Common myeloid progenitor, CD34-positive (primary cell): ENCODE measurements around the gene SIRT7.

ENCODE experiments used
- CTCF ChIA-PET: fragments of 350-600 bp; sonication (Branson Sonifier 250); formaldehyde crosslinking; loops from one replicate; lab custom pipeline; 2021; ENCODE audit warnings: antibody characterized with exemption; lab: Charles Lee
- POLR2A ChIA-PET: fragments of 350-600 bp; sonication (Branson Sonifier 250); formaldehyde crosslinking; loops from one replicate; lab custom pipeline; 2021; ENCODE audit warnings: antibody characterized with exemption; lab: Charles Lee
- DNase-seq, 3 donors: peaks; one replicate each; pipeline versions ENCODE4 v3.0.0 to v3.0.0-alpha.2; 2013
- H3K27ac ChIP-seq, 2 experiments: 1 replicate in 1 of 2; 2 replicates in 1 of 2; pipeline ENCODE4 v1.7.0; 2013; ENCODE audit warnings: inconsistent platforms in 2 of 2, low read length in 2 of 2, mild to moderate bottlenecking in 2 of 2, low read depth in 1 of 2, moderate library complexity in 1 of 2; ENCODE audit not compliant: severe bottlenecking in 2 of 2, insufficient read depth in 1 of 2, poor library complexity in 1 of 2
- H3K27me3 ChIP-seq, 5 experiments: replicated peaks in 2 of 5; 1 replicate in 3 of 5; 2 replicates in 2 of 5; pipeline versions ENCODE4 v1.6.1 to v1.7.0; 2013; ENCODE audit warnings: low read length in 4 of 5, mild to moderate bottlenecking in 2 of 5, moderate library complexity in 2 of 5, inconsistent platforms in 1 of 5; ENCODE audit not compliant: insufficient read depth in 5 of 5, control insufficient read depth in 4 of 5
- H3K36me3 ChIP-seq, 4 experiments: 1 replicate in 2 of 4; 2 replicates in 2 of 4; pipeline versions ENCODE4 v1.6.1 to v1.7.0; 2013; ENCODE audit warnings: low read length in 3 of 4, control low read depth in 1 of 4, mild to moderate bottlenecking in 1 of 4; ENCODE audit not compliant: control insufficient read depth in 4 of 4, insufficient read depth in 4 of 4
- H3K4me1 ChIP-seq, 4 experiments: 1 replicate in 3 of 4; 2 replicates in 1 of 4; pipeline versions ENCODE4 v1.6.1 to v1.7.1; 2013; ENCODE audit warnings: low read length in 3 of 4, mild to moderate bottlenecking in 3 of 4, control low read depth in 1 of 4, inconsistent platforms in 1 of 4, moderate library complexity in 1 of 4; ENCODE audit not compliant: control insufficient read depth in 4 of 4, insufficient read depth in 4 of 4; ENCODE audit errors: control extremely low read depth in 1 of 4
- H3K4me3 ChIP-seq, 7 experiments: 1 replicate in 4 of 7; 2 replicates in 3 of 7; pipeline versions ENCODE4 v1.5.1 to v1.7.0; 2013; ENCODE audit warnings: mild to moderate bottlenecking in 7 of 7, low read length in 6 of 7, moderate library complexity in 6 of 7, inconsistent platforms in 2 of 7, low read depth in 2 of 7, control low read depth in 1 of 7; ENCODE audit not compliant: insufficient read depth in 4 of 7, control insufficient read depth in 1 of 7; ENCODE audit errors: extremely low read depth in 1 of 7
- H3K9me3 ChIP-seq, 5 experiments: 1 replicate in 4 of 5; 2 replicates in 1 of 5; pipeline versions ENCODE4 v1.6.1 to v1.7.1; 2013; ENCODE audit warnings: low read length in 4 of 5, mild to moderate bottlenecking in 2 of 5, inconsistent platforms in 1 of 5, low read depth in 1 of 5, moderate library complexity in 1 of 5; ENCODE audit not compliant: control insufficient read depth in 4 of 5, insufficient read depth in 2 of 5; ENCODE audit errors: control extremely low read depth in 1 of 5
- WGBS: methylation state at CpG from one replicate; pipeline ENCODE4 v1.1.5; 2013; ENCODE audit not compliant: insufficient coverage; 5-methylcytosine and 5-hydroxymethylcytosine counted together

SIRT7 gene

DNA sequence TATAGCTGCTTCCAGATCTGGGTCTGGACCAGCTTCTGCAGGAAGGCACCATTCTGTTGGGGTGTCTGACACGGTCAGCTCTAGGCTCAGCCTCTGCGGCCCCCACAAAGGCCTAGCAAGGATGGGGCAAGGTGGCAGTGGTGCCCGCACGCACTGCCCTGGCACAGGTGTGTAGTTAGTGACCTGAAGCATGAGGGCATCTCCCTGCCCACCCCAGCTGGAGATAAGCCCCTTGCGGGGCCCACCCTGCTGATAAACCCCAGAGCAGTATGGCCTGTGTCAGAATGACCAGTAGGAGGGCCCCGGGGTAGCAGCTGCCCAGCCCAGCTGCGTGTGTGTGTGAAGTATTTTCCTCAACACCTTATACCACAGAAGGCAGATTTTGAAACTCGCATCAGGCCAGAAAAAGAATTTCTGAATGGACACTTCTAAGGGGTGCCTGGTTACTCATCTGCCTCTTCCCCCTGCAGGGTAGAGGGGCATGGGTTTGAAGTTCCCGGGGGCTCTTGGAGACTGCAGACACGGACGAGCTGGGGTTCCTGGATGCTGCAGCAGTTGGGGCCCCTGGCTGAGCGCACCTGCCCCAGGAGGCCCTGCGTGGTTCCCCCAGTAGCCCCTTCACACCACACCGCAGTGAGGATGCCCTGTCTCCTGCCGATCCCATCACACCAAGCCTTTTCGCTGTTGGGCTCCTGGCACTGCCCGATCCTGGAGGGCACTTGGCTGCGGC is 51.4 kb downstream of the SIRT7 start:
- CTCF ChIA-PET = interaction anchor here (0.8 to 3.8 kb wide), 5 partner anchors 12 to 111 kb away, joined by 3 to 10 read pairs (median 3); partner anchors contain the start of gene ASPSCR1
- Histone ChIP-seq H3K4me3 (peak overlapping the region in 2 of 7 experiments; percentile 4 to 42), H3K4me1 (peaks cover 0 to 57% (median 46%) of the 10 kb centered on the region in 4 experiments), H3K9me3 (no peaks in the 10 kb centered on the region), H3K36me3 (peaks cover 5 to 53% (median 27%) of the 10 kb centered on the region in 4 experiments), H3K27ac (peak overlapping the region in 1 of 2 experiments; percentile 58), H3K27me3 (no peaks in the 10 kb centered on the region)
- WGBS = 83% methylated on average over 16 of the region's 18 CpGs
- POLR2A ChIA-PET = interaction anchor here (0.6 to 1.6 kb wide), 7 partner anchors 8 to 88 kb away, joined by 3 to 4 read pairs (median 3); partner anchors contain the start of genes ALYREF, ANAPC11 and MAFG
- no peak for DNase-seq

DNA sequence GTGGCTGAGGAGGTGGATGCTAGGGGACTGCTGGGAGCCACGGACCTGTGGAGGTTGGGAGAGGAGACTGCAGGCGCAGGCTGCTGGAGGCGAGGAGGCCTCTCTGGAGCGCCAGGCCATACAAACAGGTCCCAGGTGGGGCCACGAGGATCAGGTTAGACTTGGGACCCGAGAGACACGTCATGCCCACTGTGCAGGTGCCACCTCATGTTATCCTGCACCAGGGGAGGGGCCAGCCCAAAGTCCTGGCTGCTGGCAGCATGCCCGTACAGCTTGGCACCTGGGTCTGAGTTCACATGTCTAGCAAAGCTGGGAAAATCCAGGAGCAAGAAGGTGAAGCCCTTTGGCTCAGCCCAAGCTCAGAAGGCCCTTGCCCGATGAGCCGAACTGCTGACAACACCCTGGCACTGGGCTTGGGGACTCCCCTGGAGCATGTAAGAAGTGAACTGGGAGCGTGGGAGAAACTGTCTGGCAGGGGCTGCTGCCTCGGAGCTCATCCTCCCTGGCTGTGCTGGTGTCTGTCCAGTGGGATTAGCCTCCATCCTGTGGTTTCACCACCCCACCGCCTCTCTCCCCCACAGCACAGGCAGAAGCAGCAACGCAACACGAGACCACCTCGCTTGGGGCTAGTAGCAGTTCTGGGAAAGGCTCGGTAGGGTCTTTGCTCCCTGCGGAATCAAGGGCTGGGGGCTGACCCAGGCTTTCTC is 52.1 kb downstream of the SIRT7 start:
- WGBS = 98% methylated on average over 16 of the region's 18 CpGs
- H3K27ac ChIP-seq = no peak overlapping the region
- POLR2A ChIA-PET = interaction anchor here (1.5 to 1.6 kb wide), 3 partner anchors 11 to 62 kb away, joined by 3 to 4 read pairs (median 4); partner anchors contain the start of genes ALYREF, ANAPC11 and MAFG
- no peak overlapping the region for H3K4me3 ChIP-seq
- CTCF ChIA-PET = interaction anchor here (0.9 to 1.4 kb wide), 2 partner anchors 11 to 59 kb away, joined by 3 read pairs; no protein-coding TSS in a partner anchor
- peak in 1 of 3 donors; percentile 29 for DNase-seq
- H3K36me3 ChIP-seq = peaks cover 5 to 53% (median 27%) of the 10 kb centered on the region in 4 experiments
- H3K4me1 ChIP-seq = peaks cover 0 to 57% (median 46%) of the 10 kb centered on the region in 4 experiments
- H3K9me3 ChIP-seq = no peaks in the 10 kb centered on the region
- H3K27me3 ChIP-seq = no peaks in the 10 kb centered on the region

- Histone ChIP-seq H3K4me1 (peaks cover 0 to 55% (median 46%) of the 10 kb centered on the region in 4 experiments), H3K9me3 (no peaks in the 10 kb centered on the region), H3K36me3 (peaks cover 5 to 53% (median 27%) of the 10 kb centered on the region in 4 experiments), H3K4me3 (no peak overlapping the region), H3K27me3 (no peaks in the 10 kb centered on the region), H3K27ac (no peak overlapping the region)
- WGBS = 100% methylated on average over 4 of the region's 8 CpGs
- ChIA-PET CTCF (interaction anchor here (0.7 to 1.4 kb wide), 2 partner anchors 60 to 128 kb away, joined by 3 read pairs; no protein-coding TSS in a partner anchor), POLR2A (interaction anchor here (1.6 kb wide), 1 partner anchor 27 kb away, joined by 4 read pairs; the partner anchor contains the start of genes ALYREF and ANAPC11)
- no peak for DNase-seq
Measured at GRCh38 chr17:81865358-81865732, 52.6 kb downstream of the SIRT7 start.

DNA sequence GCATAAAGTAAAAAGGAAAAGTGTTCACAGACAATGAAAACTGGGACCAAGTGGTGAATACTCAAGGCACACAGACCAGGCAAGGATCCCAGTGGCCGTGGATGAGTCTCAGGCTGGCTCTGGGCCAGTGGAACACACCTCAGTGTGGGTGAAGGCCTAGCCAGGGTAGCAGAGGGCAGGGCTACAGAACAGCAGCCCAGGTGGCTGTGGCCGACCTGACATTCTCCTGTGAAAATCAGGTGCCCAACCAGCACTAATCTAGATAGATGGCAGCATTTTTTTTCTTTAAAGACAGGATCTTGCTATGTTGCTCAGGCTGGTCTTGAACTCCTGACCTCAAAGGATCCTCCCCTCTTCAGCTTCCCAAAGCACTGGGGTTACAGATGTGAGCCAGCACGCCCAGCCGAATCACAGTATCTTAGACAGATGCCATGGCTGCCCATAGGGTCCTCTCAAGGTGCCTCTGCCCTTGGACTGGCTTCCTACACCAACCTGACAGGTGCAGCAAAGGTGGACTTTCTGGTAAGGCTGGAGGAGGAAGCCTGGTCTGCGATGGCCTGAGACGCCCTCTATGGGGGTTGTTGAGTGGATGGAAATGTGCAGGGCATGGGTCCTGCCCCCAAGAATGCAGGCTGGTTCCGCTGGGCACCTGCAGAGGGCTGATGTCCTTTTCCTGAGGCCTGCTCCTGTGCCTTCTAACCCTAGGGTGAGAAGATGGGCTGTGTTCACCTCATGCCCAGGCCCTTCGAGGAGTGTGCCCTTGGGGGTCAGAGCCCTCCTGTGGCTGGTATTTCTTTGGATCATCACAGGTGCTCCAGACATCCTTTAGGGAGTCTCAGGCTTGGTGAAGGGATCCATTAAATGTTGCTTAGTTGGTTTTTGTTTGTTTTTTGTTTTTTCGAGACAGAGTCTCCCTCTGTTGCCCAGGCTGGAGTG is 53.9 kb downstream of the SIRT7 start:
- ChIA-PET POLR2A (no interaction called here), CTCF (interaction anchor here (0.7 kb wide), 1 partner anchor 127 kb away, joined by 3 read pairs; no protein-coding TSS in a partner anchor)
- WGBS = 96% methylated on average over 8 of the region's 9 CpGs
- peak in 1 of 3 donors; percentile 34 for DNase-seq
- Histone ChIP-seq H3K36me3 (peaks cover 5 to 46% (median 22%) of the 10 kb centered on the region in 4 experiments), H3K27ac (no peak overlapping the region), H3K4me3 (no peak overlapping the region), H3K9me3 (no peaks in the 10 kb centered on the region), H3K27me3 (no peaks in the 10 kb centered on the region), H3K4me1 (peaks cover 5 to 51% (median 42%) of the 10 kb centered on the region in 4 experiments)

DNA sequence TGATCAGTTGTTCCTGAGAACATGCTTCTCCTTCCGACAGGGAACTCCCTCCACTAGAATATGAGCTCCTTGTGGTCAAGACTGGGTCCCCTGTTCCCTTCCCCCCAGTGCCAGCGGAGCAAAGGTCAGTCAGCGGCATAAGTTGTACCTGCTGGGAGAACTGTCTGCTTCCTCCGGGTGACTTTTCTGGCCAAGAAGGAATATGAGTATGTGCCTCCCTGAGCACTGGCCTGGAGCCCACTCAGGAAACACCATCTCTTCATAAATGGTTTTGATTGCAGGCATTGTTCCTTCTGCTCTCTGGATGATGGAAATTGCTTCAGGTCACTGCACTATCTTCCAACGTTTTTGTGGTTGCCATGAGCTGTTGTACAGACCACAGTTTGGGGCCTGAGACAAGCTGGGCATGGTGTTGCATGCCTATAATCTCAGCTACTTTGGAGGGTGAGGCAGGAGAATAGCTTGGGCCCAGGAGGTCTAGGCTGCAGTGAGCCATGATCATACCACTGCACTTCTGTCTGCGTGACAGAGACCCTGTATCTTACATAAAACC is 54.8 kb downstream of the SIRT7 start:
- Histone ChIP-seq H3K27ac (no peak overlapping the region), H3K36me3 (peaks cover 5 to 47% (median 22%) of the 10 kb centered on the region in 4 experiments), H3K27me3 (no peaks in the 10 kb centered on the region), H3K4me1 (peaks cover 5 to 52% (median 45%) of the 10 kb centered on the region in 4 experiments), H3K9me3 (no peaks in the 10 kb centered on the region), H3K4me3 (no peak overlapping the region)
- ChIA-PET POLR2A (no interaction called here), CTCF (interaction anchor here (0.6 kb wide), 1 partner anchor 9 kb away, joined by 3 read pairs; no protein-coding TSS in a partner anchor)
- no peak for DNase-seq
- 96% methylated on average over 2 of the region's 6 CpGs for WGBS
